ENCODE measurements around the gene DIP2C. TPM values are rescaled to one million over a fixed set of nuclear protein-coding genes. Genes with fewer than 3 reads are reported as not detected.
"Not testable (repeated sequence)": the region's sequence is repeated elsewhere in the genome, so short reads cannot be mapped to it uniquely, and the experiment has no call there.

The DIP2C gene
- total RNA-seq, 1 experiment from 2014 or later: 11.4 TPM

DNA sequence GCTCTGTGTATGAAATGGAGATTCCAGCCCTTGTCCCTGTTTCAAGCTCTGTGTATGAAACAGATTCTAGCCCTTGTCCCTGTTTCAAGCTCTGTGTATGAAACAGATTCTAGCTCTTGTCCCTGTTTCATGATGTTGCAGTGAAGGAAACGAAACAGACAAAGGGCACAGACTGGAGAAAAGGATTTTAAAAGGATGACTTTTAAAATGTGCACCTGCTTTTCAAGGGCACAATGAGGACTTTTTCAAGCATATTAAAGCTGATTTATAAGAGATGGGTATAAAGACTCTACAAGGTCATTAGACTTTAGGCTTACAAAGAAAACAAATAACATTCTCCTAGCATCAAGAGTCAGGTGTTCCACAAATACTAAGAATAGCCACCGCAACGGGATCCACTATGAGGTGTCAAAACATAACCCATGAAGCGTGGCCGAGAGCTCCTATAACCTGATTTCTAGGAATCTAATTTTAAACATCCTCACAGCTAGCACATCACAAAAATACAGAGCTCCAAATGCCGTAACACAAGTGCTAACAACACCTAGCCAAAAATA lies 29.0 kb downstream of the DIP2C start:
- intact Hi-C loops (cut with micrococcal nuclease; ENCODE audit: unreplicated experiment): no loop called here
- Histone ChIP-seq H3K36me3 (ENCODE audit: control insufficient read depth, insufficient read depth, low read length) (no peaks in the 10 kb centered on the region), H3K27me3 (replicated peaks; ENCODE audit: control insufficient read depth, insufficient read depth, low read length) (no peaks in the 10 kb centered on the region), H3K4me1 (peaks cover 5% of the 10 kb centered on the region; the same call in 1 of the 2 replicates), H3K4me3 (ENCODE audit: low read depth, low read length) (no peak overlapping the region), H3K9me3 (no peaks in the 10 kb centered on the region)
- H3K27me3 Mint-ChIP-seq (ENCODE audit: insufficient read depth, unreplicated experiment): no peaks in the 10 kb centered on the region
- BruUV-seq (replicated peaks): no TSS peak
- no peak for DNase-seq
- ChIA-PET CTCF (no interaction called here), POLR2A (interaction anchor here (1.4 kb wide), 1 partner anchor 11 kb away, joined by 7 read pairs; no protein-coding TSS in a partner anchor)
- TF ChIP-seq, protein P1, sequence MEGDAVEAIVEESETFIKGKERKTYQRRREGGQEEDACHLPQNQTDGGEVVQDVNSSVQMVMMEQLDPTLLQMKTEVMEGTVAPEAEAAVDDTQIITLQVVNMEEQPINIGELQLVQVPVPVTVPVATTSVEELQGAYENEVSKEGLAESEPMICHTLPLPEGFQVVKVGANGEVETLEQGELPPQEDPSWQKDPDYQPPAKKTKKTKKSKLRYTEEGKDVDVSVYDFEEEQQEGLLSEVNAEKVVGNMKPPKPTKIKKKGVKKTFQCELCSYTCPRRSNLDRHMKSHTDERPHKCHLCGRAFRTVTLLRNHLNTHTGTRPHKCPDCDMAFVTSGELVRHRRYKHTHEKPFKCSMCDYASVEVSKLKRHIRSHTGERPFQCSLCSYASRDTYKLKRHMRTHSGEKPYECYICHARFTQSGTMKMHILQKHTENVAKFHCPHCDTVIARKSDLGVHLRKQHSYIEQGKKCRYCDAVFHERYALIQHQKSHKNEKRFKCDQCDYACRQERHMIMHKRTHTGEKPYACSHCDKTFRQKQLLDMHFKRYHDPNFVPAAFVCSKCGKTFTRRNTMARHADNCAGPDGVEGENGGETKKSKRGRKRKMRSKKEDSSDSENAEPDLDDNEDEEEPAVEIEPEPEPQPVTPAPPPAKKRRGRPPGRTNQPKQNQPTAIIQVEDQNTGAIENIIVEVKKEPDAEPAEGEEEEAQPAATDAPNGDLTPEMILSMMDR (IDR thresholded peaks at IDR 0.05; ENCODE audit: insufficient read depth in 1 of 2, low read depth in 1 of 2, low read length in 1 of 2, severe bottlenecking in 1 of 2, unreplicated experiment in 1 of 2): no peak
- H3K36me3 Mint-ChIP-seq (ENCODE audit: insufficient read depth, unreplicated experiment): no peaks in the 10 kb centered on the region
- no peaks in the 10 kb centered on the region for H3K9me3 Mint-ChIP-seq (ENCODE audit: unreplicated experiment)
- H3K27ac Mint-ChIP-seq (ENCODE audit: unreplicated experiment): no peak overlapping the region
- no peak overlapping the region for H3K4me3 Mint-ChIP-seq (ENCODE audit: unreplicated experiment)
- peaks cover 10% of the 10 kb centered on the region for H3K4me1 Mint-ChIP-seq (ENCODE audit: low read depth, unreplicated experiment)

DNA sequence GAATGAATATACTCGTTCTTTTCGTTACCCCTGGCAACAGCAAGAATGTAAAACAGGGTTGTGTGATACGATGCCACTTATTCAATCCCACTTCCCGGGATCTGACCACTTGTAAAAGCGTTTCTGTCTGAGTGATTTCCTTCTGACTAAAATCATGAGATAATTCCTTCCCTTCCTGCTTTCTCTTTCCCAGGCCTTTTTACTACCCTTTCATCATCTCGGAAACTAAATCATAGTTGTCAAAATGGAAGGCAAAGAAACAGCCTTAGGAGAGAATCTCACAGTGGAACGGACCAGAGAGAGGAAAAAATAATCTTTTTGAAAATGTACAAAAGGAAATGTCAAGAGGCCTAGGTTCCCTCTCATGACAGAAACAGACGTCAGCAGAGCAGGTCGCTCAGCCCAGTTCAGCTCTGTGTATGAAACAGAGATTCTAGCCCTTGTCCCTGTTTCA lies 29.8 kb downstream of the DIP2C start:
- no peak for DNase-seq
- TF ChIP-seq, protein P1 (IDR thresholded peaks at IDR 0.05; ENCODE audit: insufficient read depth in 1 of 2, low read depth in 1 of 2, low read length in 1 of 2, severe bottlenecking in 1 of 2, unreplicated experiment in 1 of 2): no peak
- intact Hi-C loops (cut with micrococcal nuclease; ENCODE audit: unreplicated experiment): no loop called here
- Mint-ChIP-seq H3K36me3 (ENCODE audit: insufficient read depth, unreplicated experiment) (no peaks in the 10 kb centered on the region), H3K9me3 (ENCODE audit: unreplicated experiment) (no peaks in the 10 kb centered on the region), H3K4me1 (ENCODE audit: low read depth, unreplicated experiment) (peaks cover 10% of the 10 kb centered on the region), H3K27me3 (ENCODE audit: insufficient read depth, unreplicated experiment) (no peaks in the 10 kb centered on the region), H3K27ac (ENCODE audit: unreplicated experiment) (no peak overlapping the region), H3K4me3 (ENCODE audit: unreplicated experiment) (no peak overlapping the region)
- POLR2A ChIA-PET: no interaction called here
- Histone ChIP-seq H3K4me3 (ENCODE audit: low read depth, low read length) (no peak overlapping the region), H3K27me3 (replicated peaks; ENCODE audit: control insufficient read depth, insufficient read depth, low read length) (no peaks in the 10 kb centered on the region), H3K4me1 (peaks cover 5% of the 10 kb centered on the region; the same call in 1 of the 2 replicates), H3K9me3 (no peaks in the 10 kb centered on the region), H3K36me3 (ENCODE audit: control insufficient read depth, insufficient read depth, low read length) (no peaks in the 10 kb centered on the region)
- CTCF ChIA-PET: no interaction called here
- BruUV-seq (replicated peaks): no TSS peak

DNA sequence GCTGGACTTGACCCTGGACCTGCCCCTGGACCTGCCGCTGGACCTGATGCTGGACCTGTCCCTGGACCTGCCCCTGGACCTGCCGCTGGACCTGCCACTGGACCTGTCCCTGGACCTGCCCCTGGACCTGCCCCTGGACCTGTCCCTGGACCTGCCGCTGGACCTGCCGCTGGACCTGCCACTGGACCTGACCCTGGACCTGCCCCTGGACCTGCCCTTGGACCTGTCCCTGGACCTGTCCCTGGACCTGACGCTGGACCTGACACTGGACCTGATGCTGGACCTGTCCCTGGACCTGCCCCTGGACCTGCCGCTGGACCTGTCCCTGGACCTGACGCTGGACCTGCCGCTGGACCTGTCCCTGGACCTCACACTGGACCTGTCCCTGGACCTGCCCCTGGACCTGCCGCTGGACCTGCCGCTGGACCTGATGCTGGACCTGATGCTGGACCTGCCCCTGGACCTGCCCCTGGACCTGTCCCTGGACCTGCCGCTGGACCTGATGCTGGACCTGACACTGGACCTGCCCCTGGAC lies 31.6 kb downstream of the DIP2C start:
- POLR2A ChIA-PET; H3K9me3 Mint-ChIP-seq (ENCODE audit: unreplicated experiment); intact Hi-C loops (cut with micrococcal nuclease; ENCODE audit: unreplicated experiment); CTCF ChIA-PET; H3K4me3 Mint-ChIP-seq (ENCODE audit: unreplicated experiment); H3K27ac Mint-ChIP-seq (ENCODE audit: unreplicated experiment); BruUV-seq (replicated peaks); H3K4me3 ChIP-seq (ENCODE audit: low read depth, low read length); H3K27me3 ChIP-seq (replicated peaks; ENCODE audit: control insufficient read depth, insufficient read depth, low read length); H3K36me3 Mint-ChIP-seq (ENCODE audit: insufficient read depth, unreplicated experiment); H3K27me3 Mint-ChIP-seq (ENCODE audit: insufficient read depth, unreplicated experiment); H3K36me3 ChIP-seq (ENCODE audit: control insufficient read depth, insufficient read depth, low read length); H3K9me3 ChIP-seq: not testable (repeated sequence)
- H3K4me1 ChIP-seq: peaks cover 14% of the 10 kb centered on the region
- peaks cover 12% of the 10 kb centered on the region for H3K4me1 Mint-ChIP-seq (ENCODE audit: low read depth, unreplicated experiment)
- peak in 1 of 2 experiments; percentile 31 for DNase-seq
